K562 (cell line): ENCODE measurements around the gene NPTXR. TPM values are rescaled to one million over a fixed set of nuclear protein-coding genes. Genes with fewer than 3 reads are reported as not detected.

Source experiments
- C11orf30 ChIP-seq: fragments of 450-650 bp; IDR thresholded peaks from 2 replicates; pipeline ENCODE4 v1.6.1; 2016; ENCODE audit warnings: low read depth, mild to moderate bottlenecking
- CCNT2 ChIP-seq: IDR thresholded peaks from 2 replicates; pipeline ENCODE4 v1.6.1; 2011; ENCODE audit warnings: borderline replicate concordance, low read depth, mild to moderate bottlenecking, moderate library complexity, mixed read lengths, low read length; ENCODE audit not compliant: insufficient read length; ENCODE audit errors: extremely low read depth
- CHCHD3 ChIP-seq: fragments of 250-450 bp; sonication (Bioruptor Pico); IDR thresholded peaks from 2 replicates; pipeline ENCODE4 v2.1.2; 2022; ENCODE audit warnings: mild to moderate bottlenecking
- CTBP1 ChIP-seq: fragments of 450-650 bp; IDR thresholded peaks from 2 replicates; pipeline ENCODE4 v1.6.1; 2016; ENCODE audit warnings: borderline replicate concordance
- FIP1L1 ChIP-seq: fragments of 200-400 bp; formaldehyde crosslinking; IDR thresholded peaks from 2 replicates; pipeline ENCODE4 v1.6.1; 2018; ENCODE audit warnings: mild to moderate bottlenecking, low read depth, low read length; ENCODE audit not compliant: poor library complexity, severe bottlenecking
- HNRNPUL1 ChIP-seq: fragments of 200-400 bp; formaldehyde crosslinking; IDR thresholded peaks from 2 replicates; pipeline ENCODE4 v1.6.1; 2017; ENCODE audit warnings: low read length
- KDM1A ChIP-seq, 2 experiments: fragments of 450-650 bp; IDR thresholded peaks; 2 replicates each; pipeline ENCODE4 v1.6.1; 2016; ENCODE audit warnings: mild to moderate bottlenecking in 2 of 2
- LARP7 ChIP-seq: fragments of 450-650 bp; IDR thresholded peaks from 2 replicates; pipeline ENCODE4 v1.6.1; 2016
- MAZ ChIP-seq, 2 experiments: fragments of 450-650 bp in 1 of 2; sonication (generic) in 1 of 2; formaldehyde crosslinking; IDR thresholded peaks in 1 of 2; conservative IDR thresholded peaks in 1 of 2; 2 replicates each; pipeline versions ENCODE4 v1.4.0 to v1.5.0; 2020; ENCODE audit warnings: mild to moderate bottlenecking in 1 of 2, missing genetic modification reagents in 1 of 2
- NR2F6 ChIP-seq: fragments of 450-650 bp; formaldehyde crosslinking; IDR thresholded peaks from 2 replicates; pipeline ENCODE4 v1.4.0; 2020; ENCODE audit warnings: mild to moderate bottlenecking
- PYGO2 ChIP-seq: fragments of 450-650 bp; IDR thresholded peaks from 2 replicates; pipeline ENCODE4 v1.6.1; 2016; ENCODE audit warnings: mild to moderate bottlenecking, missing genetic modification characterization, moderate library complexity, missing compliant biosample characterization
- RBM15 ChIP-seq: fragments of 200-400 bp; formaldehyde crosslinking; IDR thresholded peaks from 2 replicates; pipeline ENCODE4 v1.6.1; 2018; ENCODE audit warnings: mild to moderate bottlenecking, low read length, moderate library complexity; ENCODE audit not compliant: insufficient read depth
- SP1 ChIP-seq: sonication (generic); formaldehyde crosslinking; IDR thresholded peaks from 2 replicates; pipeline ENCODE4 v1.8.1; 2022; ENCODE audit warnings: mild to moderate bottlenecking, missing genetic modification reagents
- TAF15 ChIP-seq: fragments of 200-400 bp; formaldehyde crosslinking; IDR thresholded peaks from 2 replicates; pipeline ENCODE4 v1.6.1; 2017; ENCODE audit warnings: mild to moderate bottlenecking, low read depth, low read length, moderate library complexity
- USF1 ChIP-seq: sonication (generic); formaldehyde crosslinking; IDR thresholded peaks from 2 replicates; pipeline ENCODE4 v1.9.0; 2022; ENCODE audit warnings: mild to moderate bottlenecking, missing genetic modification reagents
- ZBTB26 ChIP-seq: fragments of 450-650 bp; formaldehyde crosslinking; IDR thresholded peaks from 2 replicates; pipeline ENCODE4 v1.4.0; 2022; ENCODE audit warnings: missing genetic modification characterization
- ZKSCAN3 ChIP-seq: fragments of 250-450 bp; sonication (Bioruptor Pico); IDR thresholded peaks from 2 replicates; pipeline ENCODE4 v1.4.0; 2020
- ZNF639 ChIP-seq, 2 experiments: fragments of 200-800 bp in 1 of 2; sonication (Bioruptor generic) in 1 of 2; sonication (generic) in 1 of 2; formaldehyde crosslinking in 1 of 2; IDR thresholded peaks in 1 of 2; conservative IDR thresholded peaks in 1 of 2; 2 replicates each; pipeline versions ENCODE4 v1.5.0 to v1.6.1; 2016 to 2020; ENCODE audit warnings: missing compliant biosample characterization in 1 of 2, missing genetic modification characterization in 1 of 2, missing genetic modification reagents in 1 of 2
- polyA plus RNA-seq, 8 experiments: library from polyadenylated mRNA; depleted of rRNA in 4 of 8; stranded (reverse) in 5 of 8; unstranded in 3 of 8; fragments of >200 nt; fragmentation: Nextera tagmentation in 2 of 8; fragmentation: Illumina TruSeq in 1 of 8; extraction: Ambion mirVana in 2 of 8; extraction: Trizol in 1 of 8; gene quantifications; 2 replicates each; pipeline versions ENCODE4 v1.2.1 to v1.2.3, GENCODE V29; 2011 to 2014; ENCODE audit warnings: inconsistent platforms in 1 of 8, missing spikeins in 1 of 8
- total RNA-seq, 7 experiments: library from RNA; depleted of rRNA in 6 of 7; stranded (reverse); fragments of >200 nt in 6 of 7; fragmentation: Illumina TruSeq in 2 of 7; extraction: Trizol in 2 of 7; gene quantifications; 2 replicates each; pipeline versions ENCODE4 v1.2.1 to v1.2.3, GENCODE V29; 2011 to 2021; ENCODE audit warnings: low replicate concordance in 1 of 7
- TF ChIP-seq, protein P1 (sequence below): sonication (generic); formaldehyde crosslinking; IDR thresholded peaks from 2 replicates; pipeline ENCODE4 v1.8.0; 2022; ENCODE audit warnings: missing genetic modification reagents, mild to moderate bottlenecking, borderline replicate concordance
- TF ChIP-seq, protein P2 (sequence below): fragments of 450-650 bp; IDR thresholded peaks from 2 replicates; pipeline ENCODE4 v1.6.1; 2014; ENCODE audit warnings: low read depth, mild to moderate bottlenecking, moderate library complexity, borderline replicate concordance

Gene NPTXR
- total and polyA plus RNA-seq, 9 of the 15 experiments (the other 6 are each of a cell fraction or from before 2014, with no cell fraction given): 0.01 to 3.1 (median 1.1) TPM

GRCh38 chr22:38872172-38872830 is 28.5 kb upstream of the NPTXR start, which contains the start of gene CBX6 (continued):
- no peak for TF ChIP-seq ZNF639 (CRISPR knock-in tag; conservative IDR thresholded peaks at IDR 0.05 in 1 of 2, IDR thresholded peaks at IDR 0.05 in 1 of 2)
- TF ChIP-seq USF1 (CRISPR knock-in tag): peak; percentile 83
- TF ChIP-seq, protein P1, sequence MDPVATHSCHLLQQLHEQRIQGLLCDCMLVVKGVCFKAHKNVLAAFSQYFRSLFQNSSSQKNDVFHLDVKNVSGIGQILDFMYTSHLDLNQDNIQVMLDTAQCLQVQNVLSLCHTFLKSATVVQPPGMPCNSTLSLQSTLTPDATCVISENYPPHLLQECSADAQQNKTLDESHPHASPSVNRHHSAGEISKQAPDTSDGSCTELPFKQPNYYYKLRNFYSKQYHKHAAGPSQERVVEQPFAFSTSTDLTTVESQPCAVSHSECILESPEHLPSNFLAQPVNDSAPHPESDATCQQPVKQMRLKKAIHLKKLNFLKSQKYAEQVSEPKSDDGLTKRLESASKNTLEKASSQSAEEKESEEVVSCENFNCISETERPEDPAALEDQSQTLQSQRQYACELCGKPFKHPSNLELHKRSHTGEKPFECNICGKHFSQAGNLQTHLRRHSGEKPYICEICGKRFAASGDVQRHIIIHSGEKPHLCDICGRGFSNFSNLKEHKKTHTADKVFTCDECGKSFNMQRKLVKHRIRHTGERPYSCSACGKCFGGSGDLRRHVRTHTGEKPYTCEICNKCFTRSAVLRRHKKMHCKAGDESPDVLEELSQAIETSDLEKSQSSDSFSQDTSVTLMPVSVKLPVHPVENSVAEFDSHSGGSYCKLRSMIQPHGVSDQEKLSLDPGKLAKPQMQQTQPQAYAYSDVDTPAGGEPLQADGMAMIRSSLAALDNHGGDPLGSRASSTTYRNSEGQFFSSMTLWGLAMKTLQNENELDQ: no peak
- no peak for TF ChIP-seq HNRNPUL1
- TF ChIP-seq ZKSCAN3: no peak
- peak; percentile 88 for TF ChIP-seq C11orf30
- no peak for TF ChIP-seq LARP7
- TF ChIP-seq CHCHD3 (CRISPR knock-in tag): no peak
- peak; percentile 92 to 94 for TF ChIP-seq MAZ (CRISPR knock-in tag; conservative IDR thresholded peaks at IDR 0.05 in 1 of 2, IDR thresholded peaks at IDR 0.05 in 1 of 2)
- no peak for TF ChIP-seq ZBTB26
- no peak for TF ChIP-seq PYGO2 (tag)
- no peak for TF ChIP-seq FIP1L1
- no peak for TF ChIP-seq TAF15
- peak in 1 of 2 experiments; percentile 43; a peak in 1 of 4 replicates for TF ChIP-seq KDM1A (IDR thresholded peaks at IDR 0.05)
- TF ChIP-seq NR2F6: no peak
- TF ChIP-seq CCNT2: peak; percentile 82
- TF ChIP-seq CTBP1: peak; percentile 80
- TF ChIP-seq SP1: 0 out of 2 replicates have a peak, but pooled peaks have one; percentile 35
- TF ChIP-seq, protein P2, sequence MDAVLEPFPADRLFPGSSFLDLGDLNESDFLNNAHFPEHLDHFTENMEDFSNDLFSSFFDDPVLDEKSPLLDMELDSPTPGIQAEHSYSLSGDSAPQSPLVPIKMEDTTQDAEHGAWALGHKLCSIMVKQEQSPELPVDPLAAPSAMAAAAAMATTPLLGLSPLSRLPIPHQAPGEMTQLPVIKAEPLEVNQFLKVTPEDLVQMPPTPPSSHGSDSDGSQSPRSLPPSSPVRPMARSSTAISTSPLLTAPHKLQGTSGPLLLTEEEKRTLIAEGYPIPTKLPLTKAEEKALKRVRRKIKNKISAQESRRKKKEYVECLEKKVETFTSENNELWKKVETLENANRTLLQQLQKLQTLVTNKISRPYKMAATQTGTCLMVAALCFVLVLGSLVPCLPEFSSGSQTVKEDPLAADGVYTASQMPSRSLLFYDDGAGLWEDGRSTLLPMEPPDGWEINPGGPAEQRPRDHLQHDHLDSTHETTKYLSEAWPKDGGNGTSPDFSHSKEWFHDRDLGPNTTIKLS: no peak
- TF ChIP-seq RBM15: no peak
